ENCODE results near the gene MS4A12.
"Not testable (repeated sequence)": the region's sequence is repeated elsewhere in the genome, so short reads cannot be mapped to it uniquely, and the experiment has no call there.

MS4A12 gene

GRCh38 chr11:60492488-60493009 is at the start of gene MS4A12:
MS4A12 (plus strand) TSS chr11:60492778; CDS start chr11:60497319, 4,541 bp downstream.
- DNase-seq = no peak

- no peak for DNase-seq
Observed at GRCh38 chr11:60447070-60447469, 45.5 kb upstream of the MS4A12 start.

- DNase-seq = no peak
Observed at GRCh38 chr11:60447846-60448245, 44.7 kb upstream of the MS4A12 start.

GRCh38 chr11:60451185-60451584 is 41.4 kb upstream of the MS4A12 start:
- not testable (repeated sequence) for DNase-seq

DNA sequence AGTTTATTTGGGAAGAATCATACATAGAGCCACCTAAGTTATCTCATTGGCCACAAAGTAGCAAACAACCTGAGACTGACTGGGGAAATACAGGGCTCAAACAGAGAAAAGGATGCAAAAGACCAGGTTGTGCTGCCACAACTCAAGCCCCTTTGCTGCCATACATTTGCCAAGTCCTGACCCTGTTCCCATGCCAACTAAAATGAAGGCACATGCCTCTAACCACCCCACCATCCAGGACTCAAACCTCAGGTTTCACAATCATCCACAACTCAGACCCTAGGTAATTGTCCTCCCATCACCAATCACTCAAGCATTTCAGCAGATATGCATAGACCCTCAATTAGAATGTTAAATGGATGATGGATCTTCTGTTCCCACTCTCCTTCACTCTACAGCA is 38.4 kb upstream of the MS4A12 start:
- DNase-seq = no peak

DNA sequence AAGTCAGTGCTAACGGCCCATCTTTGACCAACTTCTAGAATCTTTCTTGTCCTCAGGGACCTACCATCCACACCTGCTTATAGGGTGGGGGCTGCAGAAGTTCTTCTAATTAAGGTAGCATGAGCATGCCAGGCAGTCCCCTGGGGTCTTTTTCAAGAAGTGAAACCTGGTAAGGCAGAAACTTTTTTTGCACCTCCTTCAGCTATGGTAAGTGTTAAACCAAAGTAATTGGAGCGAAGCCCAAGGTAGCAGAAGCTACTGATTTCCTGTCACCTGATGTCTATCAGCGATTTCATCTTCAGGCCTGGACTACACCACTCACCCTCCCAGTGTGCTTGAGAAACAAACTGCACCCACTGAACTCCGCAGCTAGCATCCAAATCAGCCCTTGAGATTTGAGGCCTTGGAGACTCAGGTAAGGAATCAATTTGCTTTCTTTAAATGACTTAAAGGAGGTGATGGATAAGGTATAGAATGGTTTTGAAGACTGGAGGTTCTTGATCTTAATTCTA is 37.0 kb upstream of the MS4A12 start, which contains the start of gene MS4A1:
TSS of gene MS4A1 (plus strand) at position 317 of the 512 bp plus-strand sequence. CDS start 6,528 bp downstream, outside the sequence.
- no peak for DNase-seq

DNA sequence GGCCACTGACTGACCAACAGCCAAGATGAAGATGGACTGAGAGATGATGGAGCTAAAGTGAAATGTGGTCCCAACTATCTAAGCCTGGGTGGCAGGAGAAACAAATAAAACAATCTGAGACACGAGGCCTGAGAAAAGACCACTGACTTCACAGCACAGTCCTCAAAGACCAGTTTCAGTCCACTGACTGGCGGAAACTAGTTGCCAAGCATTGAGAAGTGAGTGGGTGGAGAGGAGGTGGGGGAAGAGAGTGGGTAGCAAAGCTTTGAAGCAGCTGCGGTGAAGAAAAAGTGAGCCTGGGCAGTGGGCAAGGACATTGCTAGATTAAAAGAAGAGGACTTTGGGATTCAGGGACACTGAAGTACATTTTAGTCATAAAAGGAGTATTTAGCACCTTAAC is 35.0 kb upstream of the MS4A12 start:
- DNase-seq = no peak

- DNase-seq = no peak
Observed at GRCh38 chr11:60459345-60459744, 33.2 kb upstream of the MS4A12 start.

DNA sequence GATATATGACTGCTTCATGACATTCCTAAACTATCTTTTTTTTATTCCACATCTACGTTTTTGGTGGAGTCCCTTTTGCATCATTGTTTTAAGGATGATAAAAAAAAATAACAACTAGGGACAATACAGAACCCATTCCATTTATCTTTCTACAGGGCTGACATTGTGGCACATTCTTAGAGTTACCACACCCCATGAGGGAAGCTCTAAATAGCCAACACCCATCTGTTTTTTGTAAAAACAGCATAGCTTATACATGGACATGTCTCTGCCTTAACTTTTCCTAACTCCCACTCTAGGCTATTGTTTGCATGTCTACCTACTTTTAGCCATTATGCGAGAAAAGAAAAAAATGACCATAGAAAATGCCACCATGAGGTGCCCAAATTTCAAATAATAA is 23.7 kb upstream of the MS4A12 start:
- no peak for DNase-seq

DNA sequence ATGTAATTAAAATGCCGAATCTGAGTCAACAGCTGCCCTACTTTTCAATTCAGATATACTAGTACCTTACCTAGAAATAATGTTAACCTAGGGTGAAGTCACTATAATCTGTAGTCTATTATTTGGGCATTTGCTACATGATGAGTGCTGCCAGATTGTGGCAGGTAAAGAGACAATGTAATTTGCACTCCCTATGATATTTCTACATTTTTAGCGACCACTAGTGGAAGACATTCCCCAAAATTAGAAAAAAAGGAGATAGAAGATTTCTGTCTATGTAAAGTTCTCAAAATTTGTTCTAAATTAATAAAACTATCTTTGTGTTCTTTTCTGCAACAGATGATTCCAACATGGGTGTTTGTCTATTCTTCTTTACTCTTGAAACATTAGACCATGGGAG is 22.9 kb upstream of the MS4A12 start:
- no peak for DNase-seq

GRCh38 chr11:60477035-60477445 is 15.5 kb upstream of the MS4A12 start:
- DNase-seq = no peak

- DNase-seq = no peak
Observed at GRCh38 chr11:60482361-60482760, 10.2 kb upstream of the MS4A12 start.

DNA sequence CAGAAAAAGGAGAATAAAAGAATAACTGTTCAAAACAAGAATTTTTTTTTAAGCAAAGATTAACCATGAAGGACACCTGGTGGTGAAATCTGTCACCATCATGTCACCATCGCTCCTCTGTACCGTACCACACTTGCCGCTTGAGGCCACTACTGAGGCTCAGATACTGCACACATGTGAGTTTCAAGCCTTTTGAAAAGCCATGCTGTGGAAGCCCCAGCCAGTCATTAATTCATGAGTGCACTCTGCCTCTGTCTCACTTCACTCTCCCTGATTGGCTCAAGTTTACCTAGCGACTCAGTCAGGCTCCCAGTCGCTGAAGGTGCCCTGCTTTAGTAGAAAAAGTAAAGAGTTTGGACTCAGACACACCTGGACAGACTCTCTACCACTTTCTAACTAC is 6.6 kb upstream of the MS4A12 start:
- no peak for DNase-seq

- DNase-seq = no peak
Observed at GRCh38 chr11:60493454-60493853, 876 bp downstream of the MS4A12 start.

DNA sequence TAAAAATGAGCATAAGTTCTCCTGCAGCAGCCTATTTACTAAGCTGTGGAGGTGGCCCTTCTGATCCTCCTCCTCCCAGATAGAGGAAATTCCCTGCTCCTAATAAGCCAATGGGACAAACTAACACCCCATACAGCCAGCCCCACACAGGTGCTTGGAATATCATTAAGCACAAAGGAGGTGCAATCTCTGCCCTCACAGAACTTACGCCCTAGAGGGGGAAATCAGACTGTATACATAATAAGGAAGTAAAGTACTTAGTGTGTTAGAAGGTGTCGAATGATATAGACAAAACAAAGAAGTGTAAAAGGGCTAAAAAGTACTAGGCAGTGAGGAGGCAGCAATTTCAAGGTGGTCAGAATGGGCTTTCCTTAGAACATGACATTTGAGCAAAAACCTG is 5.8 kb downstream of the MS4A12 start:
- no peak for DNase-seq

GRCh38 chr11:60498853-60499252 is 6.3 kb downstream of the MS4A12 start:
- DNase-seq = no peak

- DNase-seq = no peak
Observed at GRCh38 chr11:60500276-60500910, 7.8 kb downstream of the MS4A12 start.

GRCh38 chr11:60502221-60502775 is 9.7 kb downstream of the MS4A12 start:
- no peak for DNase-seq

GRCh38 chr11:60504219-60504905 is 11.8 kb downstream of the MS4A12 start:
- DNase-seq = no peak

DNA sequence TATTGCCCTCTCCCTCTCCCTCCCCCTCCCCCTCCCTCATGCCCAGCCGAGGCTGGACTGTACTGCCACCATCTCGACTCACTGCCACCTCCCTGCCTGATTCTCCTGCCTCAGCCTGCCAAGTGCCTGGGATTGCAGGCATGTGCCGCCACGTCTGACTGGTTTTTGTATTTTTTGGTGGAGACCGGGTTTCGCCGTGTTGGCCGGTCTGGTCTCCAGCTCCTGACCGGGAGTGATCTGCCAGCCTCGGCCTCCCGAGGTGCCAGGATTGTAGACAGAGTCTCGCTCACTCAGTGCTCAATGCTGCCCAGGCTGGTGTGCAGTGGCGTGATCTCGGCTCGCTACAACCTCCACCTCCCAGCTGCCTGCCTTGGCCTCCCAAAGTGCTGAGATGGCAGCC is 17.0 kb downstream of the MS4A12 start:
- DNase-seq = not testable (repeated sequence)

- DNase-seq = not testable (repeated sequence)
Observed at GRCh38 chr11:60510209-60510608, 17.6 kb downstream of the MS4A12 start.

- DNase-seq = no peak
Observed at GRCh38 chr11:60511393-60511792, 18.8 kb downstream of the MS4A12 start.

DNA sequence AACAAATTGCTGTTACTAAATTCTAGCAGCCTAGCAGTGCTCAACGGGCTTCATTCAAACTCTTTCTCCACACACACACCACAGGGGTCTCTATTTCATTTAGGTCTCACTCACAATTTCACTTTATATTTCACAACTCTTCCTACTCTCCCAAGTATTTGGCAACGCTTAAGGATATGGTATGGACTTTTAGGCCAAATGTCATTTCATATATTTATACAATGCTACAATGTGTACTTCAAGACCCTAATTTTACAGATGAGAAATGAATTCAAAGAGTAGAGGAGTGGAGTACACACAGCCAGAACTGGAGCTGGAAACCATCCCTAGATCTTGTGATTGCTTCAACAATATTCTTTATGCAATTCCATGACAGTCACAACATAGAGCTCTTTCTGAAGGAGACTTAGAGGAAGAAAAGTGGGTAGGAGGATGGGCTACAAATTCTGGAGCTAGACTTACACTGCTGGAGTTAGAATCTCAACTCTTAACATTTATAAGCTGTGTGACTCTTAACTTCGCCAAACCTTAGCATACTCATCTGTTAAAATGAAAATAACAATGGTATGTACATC is 20.2 kb downstream of the MS4A12 start:
- no peak for DNase-seq

Data from hippocampal formation (tissue), 2 donors.